Measurements from ENCODE around the gene THTPA. TPM values are rescaled to one million over a fixed set of nuclear protein-coding genes. Genes with fewer than 3 reads are reported as not detected.

THTPA gene
- total RNA-seq, 1 experiment from 2014 or later = 20.0 TPM

GRCh38 chr14:23608454-23608853, 52.4 kb downstream of the THTPA start (continued):
- TF ChIP-seq AFF4 (CRISPR knock-in tag; IDR thresholded peaks at IDR 0.05; ENCODE audit: borderline replicate concordance) (no peak), FOXK1 (CRISPR knock-in tag; IDR thresholded peaks at IDR 0.05) (no peak), GRHL2 (CRISPR knock-in tag; IDR thresholded peaks at IDR 0.05; ENCODE audit: insufficient replicate concordance, severe bottlenecking) (no peak), NR2C2 (CRISPR knock-in tag; IDR thresholded peaks at IDR 0.05) (no peak), AR (CRISPR knock-in tag; IDR thresholded peaks at IDR 0.05) (no peak), ZNF232 (CRISPR knock-in tag; IDR thresholded peaks at IDR 0.05) (no peak)

DNA sequence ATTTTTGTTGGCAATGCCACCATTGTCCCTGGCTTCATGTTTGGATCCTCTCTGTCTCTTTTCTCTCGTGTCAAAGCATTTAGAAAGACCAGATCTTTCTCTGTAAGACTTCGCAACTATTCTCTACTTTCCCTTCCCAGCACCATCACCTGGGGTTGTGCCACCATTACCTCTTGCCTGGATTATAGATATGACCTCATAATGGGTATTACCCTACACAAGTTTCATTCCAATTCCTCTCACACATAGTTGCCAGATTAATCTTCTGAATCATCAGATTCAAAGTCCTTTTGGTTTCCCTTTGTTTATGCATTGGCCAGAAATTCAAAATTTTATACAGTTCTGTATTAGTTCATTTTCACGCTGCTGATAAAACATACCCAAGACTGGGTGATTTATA, 52.9 kb downstream of the THTPA start:
- Mint-ChIP-seq H3K4me1 (peaks cover 8% of the 10 kb centered on the region; the same call in 1 of the 2 replicates), H3K36me3 (no peaks in the 10 kb centered on the region), H3K27me3 (ENCODE audit: low read depth) (peaks cover 19% of the 10 kb centered on the region), H3K27ac (no peak overlapping the region), H3K9me3 (peaks cover 15% of the 10 kb centered on the region), H3K4me3 (no peak overlapping the region)
- no peak for ATAC-seq
- CTCF ChIA-PET = interaction anchor here (1.0 kb wide), 1 partner anchor 20 kb away, joined by 4 read pairs; no protein-coding TSS in a partner anchor
- no peak for DNase-seq (ENCODE audit: low spot score)
- POLR2A ChIA-PET = no interaction called here
- TF ChIP-seq ZNF138 (CRISPR knock-in tag; conservative IDR thresholded peaks at IDR 0.05) (no peak), CBFB (CRISPR knock-in tag; IDR thresholded peaks at IDR 0.05; ENCODE audit: low read depth) (no peak), GRHL2 (CRISPR knock-in tag; IDR thresholded peaks at IDR 0.05; ENCODE audit: insufficient replicate concordance, severe bottlenecking) (no peak), MAX (CRISPR knock-in tag; IDR thresholded peaks at IDR 0.05) (no peak), SMAD3 (CRISPR knock-in tag; IDR thresholded peaks at IDR 0.05; ENCODE audit: borderline replicate concordance) (no peak), ETV6 (CRISPR knock-in tag; IDR thresholded peaks at IDR 0.05) (no peak), SP1 (CRISPR knock-in tag; conservative IDR thresholded peaks at IDR 0.05) (no peak), SOX15 (CRISPR knock-in tag; IDR thresholded peaks at IDR 0.05) (no peak), HMGXB4 (CRISPR knock-in tag; IDR thresholded peaks at IDR 0.05) (no peak), MXD4 (CRISPR knock-in tag; IDR thresholded peaks at IDR 0.05; ENCODE audit: borderline replicate concordance) (no peak)
- TF ChIP-seq, protein P1, sequence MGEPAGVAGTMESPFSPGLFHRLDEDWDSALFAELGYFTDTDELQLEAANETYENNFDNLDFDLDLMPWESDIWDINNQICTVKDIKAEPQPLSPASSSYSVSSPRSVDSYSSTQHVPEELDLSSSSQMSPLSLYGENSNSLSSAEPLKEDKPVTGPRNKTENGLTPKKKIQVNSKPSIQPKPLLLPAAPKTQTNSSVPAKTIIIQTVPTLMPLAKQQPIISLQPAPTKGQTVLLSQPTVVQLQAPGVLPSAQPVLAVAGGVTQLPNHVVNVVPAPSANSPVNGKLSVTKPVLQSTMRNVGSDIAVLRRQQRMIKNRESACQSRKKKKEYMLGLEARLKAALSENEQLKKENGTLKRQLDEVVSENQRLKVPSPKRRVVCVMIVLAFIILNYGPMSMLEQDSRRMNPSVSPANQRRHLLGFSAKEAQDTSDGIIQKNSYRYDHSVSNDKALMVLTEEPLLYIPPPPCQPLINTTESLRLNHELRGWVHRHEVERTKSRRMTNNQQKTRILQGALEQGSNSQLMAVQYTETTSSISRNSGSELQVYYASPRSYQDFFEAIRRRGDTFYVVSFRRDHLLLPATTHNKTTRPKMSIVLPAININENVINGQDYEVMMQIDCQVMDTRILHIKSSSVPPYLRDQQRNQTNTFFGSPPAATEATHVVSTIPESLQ (CRISPR knock-in tag; IDR thresholded peaks at IDR 0.05) = no peak
- TF ChIP-seq, protein P2, sequence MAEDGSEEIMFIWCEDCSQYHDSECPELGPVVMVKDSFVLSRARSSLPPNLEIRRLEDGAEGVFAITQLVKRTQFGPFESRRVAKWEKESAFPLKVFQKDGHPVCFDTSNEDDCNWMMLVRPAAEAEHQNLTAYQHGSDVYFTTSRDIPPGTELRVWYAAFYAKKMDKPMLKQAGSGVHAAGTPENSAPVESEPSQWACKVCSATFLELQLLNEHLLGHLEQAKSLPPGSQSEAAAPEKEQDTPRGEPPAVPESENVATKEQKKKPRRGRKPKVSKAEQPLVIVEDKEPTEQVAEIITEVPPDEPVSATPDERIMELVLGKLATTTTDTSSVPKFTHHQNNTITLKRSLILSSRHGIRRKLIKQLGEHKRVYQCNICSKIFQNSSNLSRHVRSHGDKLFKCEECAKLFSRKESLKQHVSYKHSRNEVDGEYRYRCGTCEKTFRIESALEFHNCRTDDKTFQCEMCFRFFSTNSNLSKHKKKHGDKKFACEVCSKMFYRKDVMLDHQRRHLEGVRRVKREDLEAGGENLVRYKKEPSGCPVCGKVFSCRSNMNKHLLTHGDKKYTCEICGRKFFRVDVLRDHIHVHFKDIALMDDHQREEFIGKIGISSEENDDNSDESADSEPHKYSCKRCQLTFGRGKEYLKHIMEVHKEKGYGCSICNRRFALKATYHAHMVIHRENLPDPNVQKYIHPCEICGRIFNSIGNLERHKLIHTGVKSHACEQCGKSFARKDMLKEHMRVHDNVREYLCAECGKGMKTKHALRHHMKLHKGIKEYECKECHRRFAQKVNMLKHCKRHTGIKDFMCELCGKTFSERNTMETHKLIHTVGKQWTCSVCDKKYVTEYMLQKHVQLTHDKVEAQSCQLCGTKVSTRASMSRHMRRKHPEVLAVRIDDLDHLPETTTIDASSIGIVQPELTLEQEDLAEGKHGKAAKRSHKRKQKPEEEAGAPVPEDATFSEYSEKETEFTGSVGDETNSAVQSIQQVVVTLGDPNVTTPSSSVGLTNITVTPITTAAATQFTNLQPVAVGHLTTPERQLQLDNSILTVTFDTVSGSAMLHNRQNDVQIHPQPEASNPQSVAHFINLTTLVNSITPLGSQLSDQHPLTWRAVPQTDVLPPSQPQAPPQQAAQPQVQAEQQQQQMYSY (CRISPR knock-in tag; IDR thresholded peaks at IDR 0.05) = no peak
- TF ChIP-seq, protein P3, sequence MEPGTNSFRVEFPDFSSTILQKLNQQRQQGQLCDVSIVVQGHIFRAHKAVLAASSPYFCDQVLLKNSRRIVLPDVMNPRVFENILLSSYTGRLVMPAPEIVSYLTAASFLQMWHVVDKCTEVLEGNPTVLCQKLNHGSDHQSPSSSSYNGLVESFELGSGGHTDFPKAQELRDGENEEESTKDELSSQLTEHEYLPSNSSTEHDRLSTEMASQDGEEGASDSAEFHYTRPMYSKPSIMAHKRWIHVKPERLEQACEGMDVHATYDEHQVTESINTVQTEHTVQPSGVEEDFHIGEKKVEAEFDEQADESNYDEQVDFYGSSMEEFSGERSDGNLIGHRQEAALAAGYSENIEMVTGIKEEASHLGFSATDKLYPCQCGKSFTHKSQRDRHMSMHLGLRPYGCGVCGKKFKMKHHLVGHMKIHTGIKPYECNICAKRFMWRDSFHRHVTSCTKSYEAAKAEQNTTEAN (CRISPR knock-in tag; IDR thresholded peaks at IDR 0.05) = no peak
- TF ChIP-seq, protein P4, sequence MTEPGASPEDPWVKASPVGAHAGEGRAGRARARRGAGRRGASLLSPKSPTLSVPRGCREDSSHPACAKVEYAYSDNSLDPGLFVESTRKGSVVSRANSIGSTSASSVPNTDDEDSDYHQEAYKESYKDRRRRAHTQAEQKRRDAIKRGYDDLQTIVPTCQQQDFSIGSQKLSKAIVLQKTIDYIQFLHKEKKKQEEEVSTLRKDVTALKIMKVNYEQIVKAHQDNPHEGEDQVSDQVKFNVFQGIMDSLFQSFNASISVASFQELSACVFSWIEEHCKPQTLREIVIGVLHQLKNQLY (CRISPR knock-in tag; IDR thresholded peaks at IDR 0.05) = no peak
